IMR-90 (cell line): ENCODE measurements around the gene POU6F1. TPM values are rescaled to one million over a fixed set of nuclear protein-coding genes. Genes with fewer than 3 reads are reported as not detected.

Experiments used
- ATAC-seq: fragments of 200-7000 bp; cut with Tn5 transposase; 2 replicates; pipeline ENCODE4 v1.9.1; 2020; ENCODE audit warnings: low read depth, mild to moderate bottlenecking, moderate library complexity
- BruUV-seq: library from RNA; stranded (reverse); fragments of 400-500 nt; replicated peaks from 2 replicates; lab custom pipeline; 2021; lab: Mats Ljungman, UMichigan
- CTCF ChIA-PET: fragments of 300-600 bp; formaldehyde crosslinking; extraction: SDS; loops from one replicate; lab custom pipeline; 2021; ENCODE audit warnings: antibody characterized with exemption; lab: Yijun Ruan, JAX
- POLR2A ChIA-PET: fragments of 300-600 bp; sonication (Branson Sonifier 250); formaldehyde crosslinking; loops from one replicate; lab custom pipeline; 2022; ENCODE audit warnings: antibody characterized with exemption; ENCODE audit not compliant: unreplicated experiment; lab: Charles Lee
- DNase-seq: peaks from one replicate; pipeline ENCODE4 v3.0.0; 2013
- H2AFZ ChIP-seq: replicated peaks from 2 replicates; pipeline ENCODE3; 2013; ENCODE audit warnings: low read length, mild to moderate bottlenecking; ENCODE audit not compliant: poor library complexity
- H2AK5ac ChIP-seq: 2 replicates; pipeline ENCODE4 v1.6.1; 2013; ENCODE audit warnings: low read depth, low read length, inconsistent platforms
- H2AK9ac ChIP-seq: replicated peaks from 2 replicates; pipeline ENCODE3; 2013; ENCODE audit warnings: mild to moderate bottlenecking, low read depth, low read length, moderate library complexity; ENCODE audit not compliant: poor library complexity
- H2BK120ac ChIP-seq: 2 replicates; pipeline ENCODE4 v1.6.1; 2013; ENCODE audit warnings: low read depth, low read length, inconsistent platforms
- H2BK15ac ChIP-seq: 3 replicates; pipeline ENCODE4 v1.6.1; 2013; ENCODE audit warnings: low read depth, low read length, inconsistent platforms
- H2BK20ac ChIP-seq: 2 replicates; pipeline ENCODE4 v1.6.1; 2013; ENCODE audit warnings: low read depth, mild to moderate bottlenecking, inconsistent platforms, low read length, moderate library complexity
- H2BK5ac ChIP-seq: 2 replicates; pipeline ENCODE4 v1.6.1; 2013; ENCODE audit warnings: mild to moderate bottlenecking, low read depth, low read length, inconsistent platforms; ENCODE audit not compliant: poor library complexity, severe bottlenecking
- H3K14ac ChIP-seq: replicated peaks from 2 replicates; pipeline ENCODE4 v1.6.1; 2013; ENCODE audit warnings: low read depth, low read length, inconsistent platforms
- H3K18ac ChIP-seq: 2 replicates; pipeline ENCODE4 v1.6.1; 2013; ENCODE audit warnings: low read depth, low read length, control low read depth
- H3K23ac ChIP-seq: 2 replicates; pipeline ENCODE4 v1.6.1; 2013; ENCODE audit warnings: low read depth, low read length, inconsistent platforms
- H3K27ac ChIP-seq: 2 replicates; pipeline ENCODE4 v1.5.1; 2013; ENCODE audit warnings: mild to moderate bottlenecking, control low read depth, low read length; ENCODE audit not compliant: insufficient read depth
- H3K27me3 ChIP-seq: 2 replicates; pipeline ENCODE4 v1.6.1; 2013; ENCODE audit warnings: low read length; ENCODE audit not compliant: control insufficient read depth, insufficient read depth
- H3K36me3 ChIP-seq: 2 replicates; pipeline ENCODE4 v1.6.1; 2013; ENCODE audit warnings: low read length, mixed read lengths; ENCODE audit not compliant: control insufficient read depth, insufficient read depth
- H3K4ac ChIP-seq: 2 replicates; pipeline ENCODE4 v1.6.1; 2013; ENCODE audit warnings: low read depth, low read length, inconsistent platforms
- H3K4me1 ChIP-seq: 2 replicates; pipeline ENCODE4 v1.6.1; 2013; ENCODE audit warnings: low read length, mixed read lengths; ENCODE audit not compliant: control insufficient read depth, insufficient read depth
- H3K4me2 ChIP-seq: 2 replicates; pipeline ENCODE4 v1.6.1; 2013; ENCODE audit warnings: low read depth, mild to moderate bottlenecking, control low read depth, low read length, moderate library complexity
- H3K4me3 ChIP-seq: 2 replicates; pipeline ENCODE4 v1.5.1; 2013; ENCODE audit warnings: low read depth, mild to moderate bottlenecking, control low read depth, low read length, moderate library complexity; ENCODE audit not compliant: insufficient read depth
- H3K56ac ChIP-seq: 2 replicates; pipeline ENCODE4 v1.6.1; 2013; ENCODE audit warnings: low read length, inconsistent platforms; ENCODE audit not compliant: insufficient read depth; ENCODE audit errors: extremely low read depth
- H3K79me1 ChIP-seq, 2 experiments: 2 replicates each; pipeline ENCODE4 v1.6.1; 2013; ENCODE audit warnings: low read length in 2 of 2, inconsistent platforms in 1 of 2, low read depth in 1 of 2
- H3K9ac ChIP-seq: 2 replicates; pipeline ENCODE4 v1.6.1; 2013; ENCODE audit warnings: low read depth, low read length, control low read depth
- H3K9me1 ChIP-seq: 2 replicates; pipeline ENCODE4 v1.6.1; 2013; ENCODE audit warnings: low read length, inconsistent platforms; ENCODE audit not compliant: insufficient read depth
- H3K9me3 ChIP-seq: 2 replicates; pipeline ENCODE4 v1.6.1; 2013; ENCODE audit warnings: low read length; ENCODE audit not compliant: control insufficient read depth, insufficient read depth
- H4K20me1 ChIP-seq: 2 replicates; pipeline ENCODE4 v1.6.1; 2013; ENCODE audit warnings: low read length, inconsistent platforms; ENCODE audit not compliant: insufficient read depth
- H4K5ac ChIP-seq: 2 replicates; pipeline ENCODE4 v1.6.1; 2013; ENCODE audit warnings: mild to moderate bottlenecking, low read depth, low read length, control low read depth
- H4K8ac ChIP-seq, 2 experiments: 2 replicates each; pipeline ENCODE4 v1.6.1; 2013; ENCODE audit warnings: low read depth in 2 of 2, low read length in 2 of 2, control low read depth in 1 of 2, inconsistent platforms in 1 of 2
- H4K91ac ChIP-seq: 2 replicates; pipeline ENCODE4 v1.6.1; 2013; ENCODE audit warnings: low read depth, low read length, inconsistent platforms; ENCODE audit not compliant: insufficient read depth
- BHLHE40 ChIP-seq: fragments of 150-350 bp; IDR thresholded peaks from 2 replicates; pipeline ENCODE4 v1.6.1; 2016; ENCODE audit warnings: mild to moderate bottlenecking, low read depth, low read length
- CEBPB ChIP-seq: IDR thresholded peaks from 2 replicates; pipeline ENCODE4 v1.6.1; 2012; ENCODE audit warnings: low read depth, low read length, improper control_type of control experiment
- CHD1 ChIP-seq: IDR thresholded peaks from 2 replicates; pipeline ENCODE4 v1.6.1; 2012; ENCODE audit warnings: low read depth, low read length, improper control_type of control experiment
- CTCF ChIP-seq: conservative IDR thresholded peaks from 2 replicates; pipeline ENCODE4 v1.5.1; 2012; ENCODE audit warnings: mild to moderate bottlenecking, low read depth, low read length, improper control_type of control experiment
- ELK1 ChIP-seq: fragments of 150-350 bp; IDR thresholded peaks from 2 replicates; pipeline ENCODE4 v1.6.1; 2016; ENCODE audit warnings: low read depth, mild to moderate bottlenecking, low read length, moderate library complexity, borderline replicate concordance
- FOS ChIP-seq: fragments of 150-350 bp; IDR thresholded peaks from 2 replicates; pipeline ENCODE4 v1.6.1; 2016; ENCODE audit warnings: low read depth, low read length
- MAFK ChIP-seq: IDR thresholded peaks from 2 replicates; pipeline ENCODE4 v1.6.1; 2012; ENCODE audit warnings: low read depth, low read length, improper control_type of control experiment
- MXI1 ChIP-seq: IDR thresholded peaks from 2 replicates; pipeline ENCODE4 v1.6.1; 2012; ENCODE audit warnings: low read depth, mild to moderate bottlenecking, low read length, moderate library complexity, borderline replicate concordance
- NFE2L2 ChIP-seq: fragments of 150-350 bp; IDR thresholded peaks from 2 replicates; pipeline ENCODE4 v1.6.1; 2016; ENCODE audit warnings: low read depth, mild to moderate bottlenecking, low read length
- POLR2A ChIP-seq: IDR thresholded peaks from 2 replicates; pipeline ENCODE4 v1.6.1; 2012; ENCODE audit warnings: mild to moderate bottlenecking, low read depth, low read length
- RAD21 ChIP-seq: IDR thresholded peaks from 2 replicates; pipeline ENCODE4 v1.6.1; 2012; ENCODE audit warnings: low read length, improper control_type of control experiment
- RCOR1 ChIP-seq: IDR thresholded peaks from 2 replicates; pipeline ENCODE4 v1.6.1; 2012; ENCODE audit warnings: mild to moderate bottlenecking, low read length, improper control_type of control experiment; ENCODE audit not compliant: insufficient replicate concordance
- RFX5 ChIP-seq: IDR thresholded peaks from 2 replicates; pipeline ENCODE4 v1.8.0; 2012; ENCODE audit warnings: low read depth, mild to moderate bottlenecking, low read length, moderate library complexity
- SMC3 ChIP-seq: fragments of 150-350 bp; IDR thresholded peaks from 2 replicates; pipeline ENCODE4 v1.6.1; 2016; ENCODE audit warnings: low read depth, mild to moderate bottlenecking, antibody characterized with exemption, low read length, moderate library complexity
- USF2 ChIP-seq: fragments of 150-350 bp; IDR thresholded peaks from 2 replicates; pipeline ENCODE4 v1.6.1; 2017; ENCODE audit warnings: mild to moderate bottlenecking, antibody characterized with exemption, low read length, low read depth
- WGBS, 2 experiments: methylation state at CpG; one replicate each; pipeline versions ENCODE4 v1.1.5 to v1.1.7; 2013; ENCODE audit warnings: missing lambda C conversion rate in 2 of 2; ENCODE audit not compliant: insufficient read length in 1 of 2; ENCODE audit errors: extremely low coverage in 2 of 2; 5-methylcytosine and 5-hydroxymethylcytosine counted together
- dilution Hi-C: fragments of 300-500 bp; cut with HindIII; formaldehyde crosslinking; loops from one replicate; pipeline ENCODE4 v1.14.3; 2018; ENCODE audit warnings: low sequenced_read_pairs; ENCODE audit not compliant: unreplicated experiment
- in situ Hi-C: fragments of 300-500 bp; cut with MboI; formaldehyde crosslinking; loops from 3 replicates; pipeline ENCODE4 v1.14.3; 2019; ENCODE audit warnings: low sequenced_read_pairs, inconsistent platforms, mixed read lengths
- intact Hi-C: fragments of 100-400 bp; cut with micrococcal nuclease; formaldehyde crosslinking; loops from 2 replicates; pipeline ENCODE4 v1.10.0; 2022
- polyA plus RNA-seq, 3 experiments: library from polyadenylated mRNA; depleted of rRNA; stranded (reverse); fragments of >200 nt; gene quantifications; 2 replicates each; pipeline ENCODE4 v1.2.3, GENCODE V29; 2012; ENCODE audit warnings: low replicate concordance in 1 of 3
- total RNA-seq: library from RNA; depleted of rRNA; stranded (reverse); fragments of >200 nt; gene quantifications from 2 replicates; pipeline ENCODE4 v1.2.3, GENCODE V29; 2012

The POU6F1 gene
- total and polyA plus RNA-seq, 2 of the 4 experiments (the other 2 are of a cell fraction): 0.90 to 3.6 TPM

GRCh38 chr12:51183349-51183748 lies 34.5 kb downstream of the POU6F1 start:
- ChIA-PET CTCF (interaction anchor here (1.2 kb wide), 1 partner anchor 10 kb away, joined by 3 read pairs; no protein-coding TSS in a partner anchor), POLR2A (no interaction called here)
- H4K5ac ChIP-seq: no peak overlapping the region
- no peaks in the 10 kb centered on the region for H3K9me3 ChIP-seq
- no peaks in the 10 kb centered on the region for H3K36me3 ChIP-seq
- H3K4ac ChIP-seq: no peak overlapping the region
- 0 out of 2 replicates have a peak, but pooled peaks cover 2% of the 10 kb centered on the region for H3K4me1 ChIP-seq
- H4K20me1 ChIP-seq: no peaks in the 10 kb centered on the region
- H3K23ac ChIP-seq: no peak overlapping the region
- no peak overlapping the region for H3K18ac ChIP-seq
- intact Hi-C loops: no loop called here
- no peak overlapping the region for H2AFZ ChIP-seq
- H2AK5ac ChIP-seq: no peak overlapping the region
- H3K4me2 ChIP-seq: no peak overlapping the region
- no peak for TF ChIP-seq RCOR1
- TF ChIP-seq BHLHE40: no peak
- no peak for TF ChIP-seq POLR2A
- no peak for TF ChIP-seq MAFK
- no peak for TF ChIP-seq RAD21
- no peak for TF ChIP-seq NFE2L2
- no peak for TF ChIP-seq CEBPB
- no peak for TF ChIP-seq USF2
- no peak for TF ChIP-seq ELK1
- no peak for TF ChIP-seq CHD1
- TF ChIP-seq CTCF: no peak
- no peak for TF ChIP-seq FOS
- TF ChIP-seq RFX5: no peak
- TF ChIP-seq MXI1: no peak
- no peak for TF ChIP-seq SMC3
- BruUV-seq: no TSS peak
- H3K56ac ChIP-seq: no peak overlapping the region
- H3K9ac ChIP-seq: no peak overlapping the region
- H3K27ac ChIP-seq: no peak overlapping the region
- no peak overlapping the region for H2BK120ac ChIP-seq
- in situ Hi-C loops: no loop called here
- H4K91ac ChIP-seq: no peak overlapping the region
- WGBS, 2 experiments: 87% methylated on average over 2 of the region's 3 CpGs; no CpG with 5 or more reads in 1 of the 2 experiments
- DNase-seq (no peak), ATAC-seq (no peak)
- dilution Hi-C loops: no loop called here
- no peak overlapping the region for H2BK5ac ChIP-seq
- no peak overlapping the region for H4K8ac ChIP-seq
- no peak overlapping the region for H2BK20ac ChIP-seq
- H3K9me1 ChIP-seq: no peaks in the 10 kb centered on the region
- no peak overlapping the region for H2AK9ac ChIP-seq
- no peaks in the 10 kb centered on the region for H3K79me1 ChIP-seq
- peaks cover 2% of the 10 kb centered on the region for H3K27me3 ChIP-seq
- no peak overlapping the region for H3K4me3 ChIP-seq
- no peak overlapping the region for H2BK15ac ChIP-seq
- H3K14ac ChIP-seq: no peak overlapping the region
